ENCODE data around the gene CALN1.

CALN1 gene

GRCh38 chr7:71987200-71987767, 424.9 kb downstream of the CALN1 start:
- Histone ChIP-seq H3K4me3 (replicated peaks; ENCODE audit: low read depth, low read length) (no peak overlapping the region), H3K36me3 (ENCODE audit: control insufficient read depth, insufficient read depth, low read length) (no peaks in the 10 kb centered on the region), H3K27me3 (replicated peaks; ENCODE audit: control insufficient read depth, insufficient read depth, low read length) (no peaks in the 10 kb centered on the region)
- DNase-seq (ENCODE audit: extremely low read depth, insufficient read length): no peak
- TF ChIP-seq CTCF (IDR thresholded peaks at IDR 0.05; ENCODE audit: insufficient read depth, low read length, poor library complexity, severe bottlenecking): no peak

- H3K4me3 ChIP-seq (replicated peaks; ENCODE audit: low read depth, low read length): no peak overlapping the region
- DNase-seq (ENCODE audit: extremely low read depth, insufficient read length): no peak
- TF ChIP-seq CTCF (IDR thresholded peaks at IDR 0.05; ENCODE audit: insufficient read depth, low read length, poor library complexity, severe bottlenecking): no peak
- no peaks in the 10 kb centered on the region for H3K36me3 ChIP-seq (ENCODE audit: control insufficient read depth, insufficient read depth, low read length)
- H3K27me3 ChIP-seq (replicated peaks; ENCODE audit: control insufficient read depth, insufficient read depth, low read length): no peaks in the 10 kb centered on the region
Observed at GRCh38 chr7:71984348-71984747, 427.8 kb downstream of the CALN1 start.

GRCh38 chr7:71982851-71983250, 429.3 kb downstream of the CALN1 start:
- no peak for DNase-seq (ENCODE audit: extremely low read depth, insufficient read length)

GRCh38 chr7:71976645-71977044, 435.5 kb downstream of the CALN1 start:
- H3K36me3 ChIP-seq (ENCODE audit: control insufficient read depth, insufficient read depth, low read length): no peaks in the 10 kb centered on the region
- no peak for TF ChIP-seq CTCF (IDR thresholded peaks at IDR 0.05; ENCODE audit: insufficient read depth, low read length, poor library complexity, severe bottlenecking)
- DNase-seq (ENCODE audit: extremely low read depth, insufficient read length): peak; percentile 37
- no peak overlapping the region for H3K4me3 ChIP-seq (replicated peaks; ENCODE audit: low read depth, low read length)
- H3K27me3 ChIP-seq (replicated peaks; ENCODE audit: control insufficient read depth, insufficient read depth, low read length): no peaks in the 10 kb centered on the region

More at GRCh38 chr7:71982851-71983250, 429.3 kb downstream of the CALN1 start:
- no peaks in the 10 kb centered on the region for H3K36me3 ChIP-seq (ENCODE audit: control insufficient read depth, insufficient read depth, low read length)
- TF ChIP-seq CTCF (IDR thresholded peaks at IDR 0.05; ENCODE audit: insufficient read depth, low read length, poor library complexity, severe bottlenecking): no peak
- no peaks in the 10 kb centered on the region for H3K27me3 ChIP-seq (replicated peaks; ENCODE audit: control insufficient read depth, insufficient read depth, low read length)
- H3K4me3 ChIP-seq (replicated peaks; ENCODE audit: low read depth, low read length): no peak overlapping the region

- no peak for TF ChIP-seq CTCF (IDR thresholded peaks at IDR 0.05; ENCODE audit: insufficient read depth, low read length, poor library complexity, severe bottlenecking)
Observed at GRCh38 chr7:71974611-71975010, 437.5 kb downstream of the CALN1 start.

GRCh38 chr7:71972534-71972933, 439.6 kb downstream of the CALN1 start:
- H3K27me3 ChIP-seq (replicated peaks; ENCODE audit: control insufficient read depth, insufficient read depth, low read length): no peaks in the 10 kb centered on the region
- no peak overlapping the region for H3K4me3 ChIP-seq (replicated peaks; ENCODE audit: low read depth, low read length)
- TF ChIP-seq CTCF (IDR thresholded peaks at IDR 0.05; ENCODE audit: insufficient read depth, low read length, poor library complexity, severe bottlenecking): no peak
- no peak for DNase-seq (ENCODE audit: extremely low read depth, insufficient read length)
- no peaks in the 10 kb centered on the region for H3K36me3 ChIP-seq (ENCODE audit: control insufficient read depth, insufficient read depth, low read length)

More at GRCh38 chr7:71974611-71975010, 437.5 kb downstream of the CALN1 start:
- no peak for DNase-seq (ENCODE audit: extremely low read depth, insufficient read length)
- H3K36me3 ChIP-seq (ENCODE audit: control insufficient read depth, insufficient read depth, low read length): no peaks in the 10 kb centered on the region
- no peak overlapping the region for H3K4me3 ChIP-seq (replicated peaks; ENCODE audit: low read depth, low read length)
- H3K27me3 ChIP-seq (replicated peaks; ENCODE audit: control insufficient read depth, insufficient read depth, low read length): no peaks in the 10 kb centered on the region

Data from GM06990 (cell line).